ENCODE measurements around the gene RASGEF1B.

RASGEF1B gene

GRCh38 chr4:81380437-81380836, 91.3 kb downstream of the RASGEF1B start:
- Histone ChIP-seq H3K4me1 (no peaks in the 10 kb centered on the region), H3K4me3 (ENCODE audit: low read depth, low read length) (no peak overlapping the region), H3K36me3 (no peaks in the 10 kb centered on the region), H3K9me3 (no peaks in the 10 kb centered on the region), H3K27me3 (no peaks in the 10 kb centered on the region)
- DNase-seq, result no peak
- TF ChIP-seq CTCF (IDR thresholded peaks at IDR 0.05; ENCODE audit: low read depth, low read length), result no peak

- no peak for TF ChIP-seq CTCF (IDR thresholded peaks at IDR 0.05; ENCODE audit: low read depth, low read length)
Observed at GRCh38 chr4:81378386-81378785, 93.3 kb downstream of the RASGEF1B start.

GRCh38 chr4:81377191-81377590, 94.5 kb downstream of the RASGEF1B start:
- H3K27me3 ChIP-seq, result no peaks in the 10 kb centered on the region
- TF ChIP-seq CTCF (IDR thresholded peaks at IDR 0.05; ENCODE audit: low read depth, low read length), result no peak
- H3K36me3 ChIP-seq, result no peaks in the 10 kb centered on the region
- no peak overlapping the region for H3K4me3 ChIP-seq (ENCODE audit: low read depth, low read length)
- H3K4me1 ChIP-seq, result no peaks in the 10 kb centered on the region
- H3K9me3 ChIP-seq, result no peaks in the 10 kb centered on the region
- no peak for DNase-seq

More at GRCh38 chr4:81378386-81378785, 93.3 kb downstream of the RASGEF1B start:
- Histone ChIP-seq H3K27me3 (no peaks in the 10 kb centered on the region), H3K4me1 (no peaks in the 10 kb centered on the region), H3K9me3 (no peaks in the 10 kb centered on the region), H3K36me3 (no peaks in the 10 kb centered on the region), H3K4me3 (ENCODE audit: low read depth, low read length) (no peak overlapping the region)
- DNase-seq, result no peak

- Histone ChIP-seq H3K27me3 (no peaks in the 10 kb centered on the region), H3K36me3 (no peaks in the 10 kb centered on the region), H3K4me3 (ENCODE audit: low read depth, low read length) (no peak overlapping the region), H3K4me1 (no peaks in the 10 kb centered on the region), H3K9me3 (no peaks in the 10 kb centered on the region)
- DNase-seq, result no peak
- no peak for TF ChIP-seq CTCF (IDR thresholded peaks at IDR 0.05; ENCODE audit: low read depth, low read length)
Observed at GRCh38 chr4:81376720-81377119, 95.0 kb downstream of the RASGEF1B start.
